Measurements from ENCODE around the gene GTPBP3.

GTPBP3 gene

GRCh38 chr19:17318966-17319365, 18.4 kb upstream of the GTPBP3 start:
- H3K36me3 Mint-ChIP-seq = peaks cover 33% of the 10 kb centered on the region
- no peak overlapping the region for H3K4me3 Mint-ChIP-seq
- no peaks in the 10 kb centered on the region for H3K27me3 Mint-ChIP-seq
- peaks cover 6% of the 10 kb centered on the region for H3K4me1 Mint-ChIP-seq
- DNase-seq = no peak
- no peaks in the 10 kb centered on the region for H3K9me3 Mint-ChIP-seq
- CTCF ChIA-PET = interaction anchor here (1.2 kb wide), 1 partner anchor 67 kb away, joined by 3 read pairs; no protein-coding TSS in a partner anchor
- no peak overlapping the region for H3K27ac Mint-ChIP-seq

GRCh38 chr19:17319473-17320238, 17.7 kb upstream of the GTPBP3 start:
- Mint-ChIP-seq H3K9me3 (no peaks in the 10 kb centered on the region), H3K27me3 (no peaks in the 10 kb centered on the region), H3K4me3 (no peak overlapping the region), H3K27ac (no peak overlapping the region), H3K4me1 (peaks cover 6% of the 10 kb centered on the region), H3K36me3 (peaks cover 29% of the 10 kb centered on the region)
- CTCF ChIA-PET = interaction anchor here (1.2 kb wide), 1 partner anchor 66 kb away, joined by 3 read pairs; no protein-coding TSS in a partner anchor
- no peak for DNase-seq

GRCh38 chr19:17320435-17320834, 16.9 kb upstream of the GTPBP3 start:
- no peak for DNase-seq
- H3K36me3 Mint-ChIP-seq = peaks cover 27% of the 10 kb centered on the region
- peaks cover 6% of the 10 kb centered on the region for H3K4me1 Mint-ChIP-seq
- CTCF ChIA-PET = no interaction called here
- no peaks in the 10 kb centered on the region for H3K27me3 Mint-ChIP-seq
- no peaks in the 10 kb centered on the region for H3K9me3 Mint-ChIP-seq
- no peak overlapping the region for H3K4me3 Mint-ChIP-seq
- no peak overlapping the region for H3K27ac Mint-ChIP-seq

- no peak for DNase-seq
- Mint-ChIP-seq H3K4me1 (peaks cover 2% of the 10 kb centered on the region), H3K4me3 (no peak overlapping the region), H3K36me3 (peaks cover 20% of the 10 kb centered on the region), H3K27ac (no peak overlapping the region), H3K27me3 (no peaks in the 10 kb centered on the region), H3K9me3 (no peaks in the 10 kb centered on the region)
- CTCF ChIA-PET = no interaction called here
These were observed 15.5 kb upstream of the GTPBP3 start for GRCh38 chr19:17321655-17322489.

GRCh38 chr19:17322854-17323253, 14.5 kb upstream of the GTPBP3 start:
- Mint-ChIP-seq H3K9me3 (no peaks in the 10 kb centered on the region), H3K27me3 (no peaks in the 10 kb centered on the region), H3K36me3 (peaks cover 20% of the 10 kb centered on the region), H3K27ac (peak overlapping the region; percentile 74), H3K4me3 (no peak overlapping the region), H3K4me1 (peaks cover 4% of the 10 kb centered on the region)
- CTCF ChIA-PET = no interaction called here
- no peak for DNase-seq

GRCh38 chr19:17323300-17323963, 13.9 kb upstream of the GTPBP3 start:
- Mint-ChIP-seq H3K4me3 (no peak overlapping the region), H3K36me3 (peaks cover 20% of the 10 kb centered on the region), H3K27ac (no peak overlapping the region), H3K4me1 (peaks cover 6% of the 10 kb centered on the region), H3K9me3 (no peaks in the 10 kb centered on the region), H3K27me3 (peaks cover 3% of the 10 kb centered on the region)
- CTCF ChIA-PET = no interaction called here
- DNase-seq = no peak

- Mint-ChIP-seq H3K4me1 (peaks cover 6% of the 10 kb centered on the region), H3K4me3 (no peak overlapping the region), H3K27ac (no peak overlapping the region), H3K36me3 (peaks cover 20% of the 10 kb centered on the region), H3K27me3 (peaks cover 8% of the 10 kb centered on the region), H3K9me3 (no peaks in the 10 kb centered on the region)
- DNase-seq = peak; percentile 39
- CTCF ChIA-PET = no interaction called here
These were observed 13.4 kb upstream of the GTPBP3 start for GRCh38 chr19:17323964-17324332.

- Mint-ChIP-seq H3K9me3 (no peaks in the 10 kb centered on the region), H3K27me3 (peaks cover 14% of the 10 kb centered on the region), H3K27ac (no peak overlapping the region), H3K36me3 (peaks cover 15% of the 10 kb centered on the region), H3K4me1 (peaks cover 10% of the 10 kb centered on the region), H3K4me3 (no peak overlapping the region)
- no peak for DNase-seq
- CTCF ChIA-PET = no interaction called here
These were observed 12.8 kb upstream of the GTPBP3 start for GRCh38 chr19:17324357-17325114.

GRCh38 chr19:17325133-17325532, 12.2 kb upstream of the GTPBP3 start:
- Mint-ChIP-seq H3K27ac (no peak overlapping the region), H3K4me1 (peaks cover 15% of the 10 kb centered on the region), H3K27me3 (peaks cover 20% of the 10 kb centered on the region), H3K4me3 (no peak overlapping the region), H3K9me3 (no peaks in the 10 kb centered on the region), H3K36me3 (peaks cover 9% of the 10 kb centered on the region)
- CTCF ChIA-PET = interaction anchor here (1.1 to 1.8 kb wide), 2 partner anchors 16 to 61 kb away, joined by 3 to 5 read pairs; partner anchors contain the start of gene DDA1
- DNase-seq = no peak

- CTCF ChIA-PET = interaction anchor here (1.1 to 1.8 kb wide), 3 partner anchors 17 to 62 kb away, joined by 3 to 5 read pairs (median 3); partner anchors contain the start of gene DDA1
- no peaks in the 10 kb centered on the region for H3K9me3 Mint-ChIP-seq
- H3K27ac Mint-ChIP-seq = no peak overlapping the region
- peaks cover 12% of the 10 kb centered on the region for H3K36me3 Mint-ChIP-seq
- no peak for DNase-seq
- H3K4me1 Mint-ChIP-seq = peaks cover 21% of the 10 kb centered on the region
- no peak overlapping the region for H3K4me3 Mint-ChIP-seq
- peaks cover 29% of the 10 kb centered on the region for H3K27me3 Mint-ChIP-seq
These were observed 11.3 kb upstream of the GTPBP3 start for GRCh38 chr19:17325881-17326594.

GRCh38 chr19:17326595-17326966, 10.8 kb upstream of the GTPBP3 start:
- H3K27ac Mint-ChIP-seq = no peak overlapping the region
- no peaks in the 10 kb centered on the region for H3K9me3 Mint-ChIP-seq
- H3K4me3 Mint-ChIP-seq = no peak overlapping the region
- DNase-seq = no peak
- peaks cover 12% of the 10 kb centered on the region for H3K36me3 Mint-ChIP-seq
- peaks cover 21% of the 10 kb centered on the region for H3K4me1 Mint-ChIP-seq
- CTCF ChIA-PET = interaction anchor here (0.6 to 1.8 kb wide), 4 partner anchors 17 to 519 kb away, joined by 3 to 5 read pairs (median 3); partner anchors contain the start of gene DDA1
- H3K27me3 Mint-ChIP-seq = peaks cover 33% of the 10 kb centered on the region

GRCh38 chr19:17327068-17327653, 10.2 kb upstream of the GTPBP3 start:
- Mint-ChIP-seq H3K4me3 (peak overlapping the region; percentile 21), H3K27me3 (peaks cover 33% of the 10 kb centered on the region), H3K27ac (no peak overlapping the region), H3K36me3 (peaks cover 12% of the 10 kb centered on the region), H3K9me3 (no peaks in the 10 kb centered on the region), H3K4me1 (peaks cover 21% of the 10 kb centered on the region)
- no peak for DNase-seq
- CTCF ChIA-PET = interaction anchor here (0.6 to 1.8 kb wide), 4 partner anchors 18 to 520 kb away, joined by 3 to 5 read pairs (median 3); partner anchors contain the start of gene DDA1

Data from activated naive CD4-positive, alpha-beta T cell treated with anti-CD3 and anti-CD28 coated beads, Interleukin-2, amount 10 ng/mL, durations not matched to agents 7 days and 5 days (primary cell).